ENCODE data around the gene ARL6IP4.

- TF ChIP-seq CTCF (IDR thresholded peaks at IDR 0.05) (no peak), POLR2A (IDR thresholded peaks at IDR 0.05) (no peak)
Observed at GRCh38 chr12:122968104-122968503, 12.4 kb upstream of the ARL6IP4 start.

Data from lower leg skin (tissue), 3 donors.